ENCODE results near the gene MED15.
"Not testable (repeated sequence)": the region's sequence is repeated elsewhere in the genome, so short reads cannot be mapped to it uniquely, and the experiment has no call there.

MED15 gene

GRCh38 chr22:20584029-20584871 lies 76.8 kb downstream of the MED15 start:
- no peak for DNase-seq (ENCODE audit: low read depth, low spot score)

- no peak for DNase-seq (ENCODE audit: low read depth, low spot score)
Measured at GRCh38 chr22:20584872-20585638, 77.6 kb downstream of the MED15 start.

DNA sequence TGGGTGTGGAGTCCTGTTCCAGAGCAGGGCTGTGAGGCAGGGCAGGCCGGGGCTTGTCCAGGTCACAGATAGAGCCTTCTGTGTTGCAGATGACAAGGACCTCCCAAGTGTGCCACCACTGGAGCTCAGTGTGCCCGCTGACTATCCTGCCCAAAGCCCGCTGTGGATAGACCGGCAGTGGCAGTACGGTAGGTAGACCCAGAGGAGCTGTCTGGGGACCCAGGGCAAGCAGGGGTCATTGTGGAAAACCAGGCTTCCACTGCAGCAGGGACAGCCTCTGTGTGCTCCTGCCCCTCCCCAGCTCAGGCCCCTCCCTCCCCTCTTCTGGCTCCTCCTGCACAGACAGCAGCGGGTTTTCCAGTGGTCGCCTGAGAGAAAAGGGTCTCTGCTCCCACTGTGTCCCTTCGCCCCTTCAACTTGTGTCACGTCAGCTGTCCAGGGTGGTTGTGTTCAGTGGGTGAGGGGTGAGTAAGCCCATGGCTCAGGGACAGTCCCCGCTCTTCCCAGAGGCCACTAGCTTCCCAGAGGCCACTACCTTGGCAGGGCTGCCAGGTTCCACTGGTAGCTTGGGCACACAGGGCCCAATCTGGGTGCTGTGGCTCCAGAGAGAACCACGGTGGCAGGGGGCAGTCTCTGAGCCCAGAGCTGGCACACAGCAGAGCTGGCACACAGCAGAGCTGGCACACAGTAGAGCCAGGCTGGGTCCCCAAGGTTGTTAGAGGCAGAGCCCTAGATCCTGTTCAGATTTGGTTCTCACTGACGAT lies 78.4 kb downstream of the MED15 start:
- no peak for DNase-seq (ENCODE audit: low read depth, low spot score)

DNA sequence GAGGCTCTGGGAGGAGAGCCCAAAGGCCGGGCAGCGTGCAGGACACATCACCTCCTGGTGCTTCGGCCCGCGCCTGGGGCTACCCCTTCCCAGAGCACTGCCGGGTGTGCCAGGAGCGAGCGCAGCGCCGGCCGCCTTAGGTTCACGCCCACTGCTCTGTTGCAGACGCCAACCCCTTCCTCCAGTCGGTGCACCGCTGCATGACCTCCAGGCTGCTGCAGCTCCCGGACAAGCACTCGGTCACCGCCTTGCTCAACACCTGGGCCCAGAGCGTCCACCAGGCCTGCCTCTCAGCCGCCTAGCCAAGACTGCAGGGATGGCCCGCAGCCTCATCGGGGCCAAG lies 79.0 kb downstream of the MED15 start:
- DNase-seq (ENCODE audit: low read depth, low spot score) = no peak

DNA sequence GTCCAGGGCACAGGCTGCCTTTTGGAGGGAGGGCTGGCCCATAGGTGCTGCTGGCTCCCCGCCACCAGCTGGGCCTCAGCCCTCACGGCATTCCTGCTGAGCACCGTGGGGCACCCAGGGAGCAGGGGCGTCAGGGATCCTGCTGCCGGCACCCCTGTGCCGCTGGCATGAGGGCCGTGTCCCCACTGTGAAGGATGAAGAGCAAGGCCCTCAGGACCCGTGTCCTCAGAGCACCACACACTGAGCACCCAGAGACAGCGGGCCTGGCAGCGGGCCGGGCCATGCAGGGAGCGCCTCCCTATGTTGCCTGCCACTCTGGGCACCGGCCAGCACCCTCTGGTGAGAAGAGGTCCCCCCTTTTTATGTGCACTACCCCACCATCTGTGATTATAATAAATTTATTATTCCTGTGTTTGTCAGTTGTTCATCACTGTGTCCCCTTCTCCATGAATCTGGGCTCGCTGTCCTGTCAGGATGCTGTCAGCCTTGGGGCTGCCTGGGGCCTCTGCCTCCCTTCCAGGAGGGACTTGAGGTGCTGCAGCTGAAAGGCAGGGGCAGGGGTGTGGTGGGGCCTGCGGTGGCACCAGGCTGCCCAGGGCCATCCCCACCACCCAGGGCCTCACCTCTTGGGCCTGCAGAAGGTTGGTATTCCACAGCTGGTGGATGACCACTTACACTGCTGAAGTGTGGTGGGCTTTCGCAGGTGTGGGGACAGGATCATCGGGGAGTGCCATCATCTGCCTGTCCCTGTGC lies 80.0 kb downstream of the MED15 start:
- no peak for DNase-seq (ENCODE audit: low read depth, low spot score)

GRCh38 chr22:20588092-20588842 lies 80.9 kb downstream of the MED15 start:
- no peak for DNase-seq (ENCODE audit: low read depth, low spot score)

- DNase-seq (ENCODE audit: low read depth, low spot score) = no peak
Measured at GRCh38 chr22:20588843-20589581, 81.6 kb downstream of the MED15 start.

GRCh38 chr22:20589614-20590476 lies 82.4 kb downstream of the MED15 start:
- DNase-seq (ENCODE audit: low read depth, low spot score) = no peak

DNA sequence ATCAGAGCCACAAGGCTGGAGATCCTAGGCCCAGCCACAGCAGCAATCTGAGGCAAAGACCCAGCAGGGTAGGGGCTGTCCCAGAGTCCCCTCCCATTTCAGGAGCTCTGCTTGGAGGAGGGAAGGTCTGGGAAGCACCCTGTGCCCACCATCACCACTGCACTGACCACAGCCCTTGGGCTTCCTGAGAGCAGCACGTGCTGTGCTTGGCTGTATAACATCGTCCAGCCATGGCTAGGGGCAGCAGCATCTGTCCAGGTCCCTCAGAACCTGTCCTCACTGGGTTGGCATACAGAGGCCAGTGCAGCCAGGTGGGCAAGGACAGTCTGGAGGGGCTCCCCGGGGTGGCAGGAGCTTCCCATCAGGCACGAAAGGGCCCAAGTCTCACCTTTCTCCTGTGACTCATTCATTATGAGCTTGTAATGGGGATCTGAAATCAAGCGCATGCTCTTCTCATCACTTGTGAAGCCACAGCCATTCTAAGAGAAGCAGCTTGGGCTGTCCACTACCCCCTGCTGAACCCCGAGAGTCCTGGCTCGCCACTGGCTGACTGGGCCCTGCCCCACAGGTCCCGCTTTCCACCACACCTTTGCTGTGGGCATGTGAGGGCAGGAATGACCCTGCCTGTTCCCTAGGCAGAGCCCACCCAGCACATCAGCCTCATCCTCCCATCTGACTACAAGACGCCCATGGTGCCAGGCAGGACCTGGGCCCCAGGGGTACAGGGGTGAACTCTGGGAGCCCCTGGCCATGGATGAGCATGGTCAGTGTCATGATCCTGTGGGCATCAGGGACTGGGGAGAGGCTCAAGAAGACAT lies 83.3 kb downstream of the MED15 start:
- no peak for DNase-seq (ENCODE audit: low read depth, low spot score)

GRCh38 chr22:20591295-20591645 lies 83.9 kb downstream of the MED15 start:
- no peak for DNase-seq (ENCODE audit: low read depth, low spot score)

GRCh38 chr22:20591660-20592310 lies 84.4 kb downstream of the MED15 start:
- no peak for DNase-seq (ENCODE audit: low read depth, low spot score)

GRCh38 chr22:20594038-20594437 lies 86.6 kb downstream of the MED15 start:
- DNase-seq (ENCODE audit: low read depth, low spot score) = not testable (repeated sequence)

GRCh38 chr22:20594486-20594885 lies 87.1 kb downstream of the MED15 start:
- not testable (repeated sequence) for DNase-seq (ENCODE audit: low read depth, low spot score)

DNA sequence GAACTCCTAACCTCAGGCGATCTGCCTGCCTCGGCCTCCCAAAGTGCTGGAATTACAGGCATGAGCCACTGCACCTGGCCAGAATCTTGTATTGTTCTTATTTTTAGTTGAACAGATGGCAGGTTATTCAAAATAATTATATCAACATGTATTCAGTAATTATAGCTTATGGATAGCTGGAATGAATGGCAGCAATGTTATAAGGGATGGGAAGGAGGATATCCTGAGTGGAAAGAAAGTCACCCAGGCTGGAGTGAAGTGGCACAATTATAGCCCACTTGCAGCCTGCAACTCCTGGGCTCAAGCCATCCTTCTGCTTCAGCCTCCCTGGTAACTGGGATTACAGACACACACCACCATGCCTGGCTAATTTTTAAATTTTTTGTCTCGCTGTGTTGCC lies 88.1 kb downstream of the MED15 start:
- DNase-seq (ENCODE audit: low read depth, low spot score) = no peak

GRCh38 chr22:20599117-20599516 lies 91.7 kb downstream of the MED15 start:
- DNase-seq (ENCODE audit: low read depth, low spot score) = no peak

DNA sequence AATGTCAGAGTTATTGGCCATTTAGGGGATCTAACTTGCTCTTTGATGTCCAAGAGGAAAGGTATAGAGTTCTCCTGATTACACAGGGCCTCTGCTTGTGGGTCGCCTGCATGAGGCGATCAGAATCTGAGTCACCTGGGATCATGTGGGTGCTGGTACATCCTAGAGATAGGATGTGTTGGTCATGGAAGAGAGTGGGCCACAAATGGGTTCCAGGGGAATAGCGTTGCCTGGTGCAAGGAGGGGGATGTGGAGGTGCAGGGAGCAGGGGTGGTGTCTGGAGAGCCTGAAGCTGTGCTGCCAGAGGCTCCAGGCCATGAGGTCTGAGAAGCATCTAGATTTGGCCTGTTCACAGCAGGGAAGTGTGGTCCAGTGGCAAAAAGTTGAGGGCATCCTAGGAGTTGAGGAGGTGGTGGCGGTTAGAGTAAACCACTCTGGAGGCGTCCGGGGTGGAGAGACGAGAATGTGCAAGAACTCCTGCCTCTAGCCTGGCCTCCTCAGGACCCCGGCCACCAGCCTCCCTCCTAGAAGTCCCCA lies 92.8 kb downstream of the MED15 start:
- DNase-seq (ENCODE audit: low read depth, low spot score) = no peak

DNA sequence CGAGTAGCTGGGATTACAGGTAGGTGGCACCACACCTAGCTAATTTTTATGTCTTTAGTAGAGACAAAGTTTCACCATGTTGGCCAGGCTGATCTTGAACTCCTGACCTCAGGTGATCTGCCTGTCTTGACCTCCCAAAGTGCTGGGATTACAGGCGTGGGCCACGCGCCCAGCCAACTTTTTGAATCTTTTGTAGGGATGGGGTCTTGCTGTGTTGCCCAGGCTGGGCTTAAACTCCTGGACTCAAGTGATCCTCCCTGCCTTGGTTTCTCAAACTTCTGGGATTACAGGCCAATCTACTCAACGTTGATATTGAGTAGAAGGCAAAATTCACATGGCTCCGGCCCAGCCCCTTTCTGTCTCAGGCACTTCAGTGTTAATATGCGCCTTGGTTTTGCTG lies 93.9 kb downstream of the MED15 start:
- no peak for DNase-seq (ENCODE audit: low read depth, low spot score)

Data from activated CD4-positive, CD25-positive, alpha-beta regulatory T cell treated with anti-CD3 and anti-CD28 coated beads, Interleukin-2, amount 50 U/mL, for 16 hours (primary cell).